Right cardiac atrium (tissue), 5 donors: ENCODE results near the gene KRTAP10-6. TPM values are rescaled to one million over a fixed set of nuclear protein-coding genes. Genes with fewer than 3 reads are reported as not detected.
"Not testable (repeated sequence)": the region's sequence is repeated elsewhere in the genome, so short reads cannot be mapped to it uniquely, and the experiment has no call there.

Source experiments
- ATAC-seq, 2 donors: fragments of 200-7000 bp; cut with Tn5 transposase; one replicate each; pipeline versions ENCODE4 v1.8.0 to v1.9.1; 2020; ENCODE audit warnings: moderate library complexity in 2 of 2, mild to moderate bottlenecking in 1 of 2
- DNase-seq, 3 donors: peaks; one replicate each; pipeline ENCODE4 v3.0.0-alpha.2; 2020
- H3K27ac ChIP-seq: one replicate; pipeline ENCODE4 v1.5.1; 2013; ENCODE audit warnings: mild to moderate bottlenecking, low read length, control low read depth, moderate library complexity
- H3K27me3 ChIP-seq: one replicate; pipeline ENCODE4 v1.6.1; 2013; ENCODE audit not compliant: control insufficient read depth, insufficient read depth
- H3K4me1 ChIP-seq: one replicate; pipeline ENCODE4 v1.6.1; 2013; ENCODE audit warnings: low read length; ENCODE audit not compliant: control insufficient read depth, insufficient read depth
- H3K4me3 ChIP-seq: one replicate; pipeline ENCODE4 v1.5.1; 2013; ENCODE audit warnings: low read length, control low read depth
- H3K9me3 ChIP-seq: one replicate; pipeline ENCODE4 v1.6.1; 2013; ENCODE audit warnings: low read length; ENCODE audit not compliant: control insufficient read depth
- WGBS: extraction: QIAGEN DNeasy Blood & Tissue Kit; methylation state at CpG from one replicate; pipeline ENCODE4 v1.1.7; 2013; 5-methylcytosine and 5-hydroxymethylcytosine counted together
- intact Hi-C, 4 donors: fragments of 100-400 bp; cut with DNase I; formaldehyde crosslinking; loops; one replicate each; pipeline versions ENCODE4 v1.11.0 to v1.14.0; 2022 to 2023
- long read RNA-seq, 4 donors: library from polyadenylated mRNA; unstranded; transcript quantifications; one replicate each; pipeline ENCODE4 v2.0.0, GENCODE V29; 2020 to 2021
- polyA plus RNA-seq: library from polyadenylated mRNA; stranded (reverse); fragments of 200-250 nt; gene quantifications from one replicate; pipeline ENCODE4 v1.2.3, GENCODE V29; 2013
- total RNA-seq, 4 donors: library from RNA; stranded (reverse); fragmentation: NEBNext Ultra II Directional; extraction: Animal tissue kit (Norgen Biotek cat#: 25700); gene quantifications; one replicate each; pipeline ENCODE4 v1.2.1, GENCODE V29; 2021
- donor health status: healthy with polysubstance abuse.
- donor health status: DM: no; HTN: yes; CAD: no.
- donor health status: DM: no; HTN: no; CAD: no.
- donor health status: DM: no; HTN: yes; CAD: no; lungs with severe emphysema.
- donor health status: DM: yes; HTN: yes; CAD: no.

The KRTAP10-6 gene
- total RNA-seq (not detected), polyA plus RNA-seq (not detected)
- long read RNA-seq, donor 1 = 0 reads
- long read RNA-seq, donor 2 = 0 reads
- long read RNA-seq, donor 3 = 0 reads
- long read RNA-seq, donor 4 = 0 reads

- H3K4me1 ChIP-seq = no peaks in the 10 kb centered on the region
- 71% methylated on average over 33 of the region's 33 CpGs for WGBS
Measured at GRCh38 chr21:44592446-44593311, at the start of gene KRTAP10-6. Gene KRTAP10-6, minus strand, starts transcription at chr21:44592505. Its CDS starts 21 bp downstream, at chr21:44592484.

GRCh38 chr21:44640761-44641160 lies 48.5 kb upstream of the KRTAP10-6 start:
- DNase-seq (no peak), ATAC-seq (no peak)
- intact Hi-C loops = no loop called here
- H3K4me3 ChIP-seq = no peak overlapping the region
- peaks cover 4% of the 10 kb centered on the region for H3K9me3 ChIP-seq
- no peak overlapping the region for H3K27ac ChIP-seq
- WGBS = 84% methylated on average over 5 of the region's 5 CpGs
- H3K4me1 ChIP-seq = no peaks in the 10 kb centered on the region
- no peaks in the 10 kb centered on the region for H3K27me3 ChIP-seq

More at GRCh38 chr21:44592446-44593311, at the start of gene KRTAP10-6:
- ATAC-seq (peak; percentile 17 to 26), DNase-seq (peak in 1 of 3 donors; percentile 45)
- no peaks in the 10 kb centered on the region for H3K9me3 ChIP-seq
- intact Hi-C loops = no loop called here
- no peaks in the 10 kb centered on the region for H3K27me3 ChIP-seq
- H3K4me3 ChIP-seq = no peak within 1 kb of the TSS
- no peak within 1 kb of the TSS for H3K27ac ChIP-seq

- no peak overlapping the region for H3K4me3 ChIP-seq
- DNase-seq (no peak), ATAC-seq (no peak)
- intact Hi-C loops = no loop called here
- peaks cover 4% of the 10 kb centered on the region for H3K9me3 ChIP-seq
- no peaks in the 10 kb centered on the region for H3K27me3 ChIP-seq
- WGBS = 82% methylated on average over 12 of the region's 12 CpGs
- no peaks in the 10 kb centered on the region for H3K4me1 ChIP-seq
- no peak overlapping the region for H3K27ac ChIP-seq
Measured at GRCh38 chr21:44639331-44639655, 47.0 kb upstream of the KRTAP10-6 start.

- H3K9me3 ChIP-seq, H3K4me3 ChIP-seq, H3K27ac ChIP-seq, DNase-seq, intact Hi-C loops, H3K4me1 ChIP-seq, H3K27me3 ChIP-seq: not testable (repeated sequence)
- 77% methylated on average over 21 of the region's 21 CpGs for WGBS
- ATAC-seq = peak in 1 of 2 donors; percentile 22
Measured at GRCh38 chr21:44638506-44639330, 46.4 kb upstream of the KRTAP10-6 start.

- WGBS = 49% methylated on average over 12 of the region's 12 CpGs
- ATAC-seq, H3K9me3 ChIP-seq, intact Hi-C loops, DNase-seq, H3K4me3 ChIP-seq, H3K27ac ChIP-seq, H3K4me1 ChIP-seq, H3K27me3 ChIP-seq: not testable (repeated sequence)
Measured at GRCh38 chr21:44637851-44638348, 45.6 kb upstream of the KRTAP10-6 start.

GRCh38 chr21:44637018-44637850 lies 44.9 kb upstream of the KRTAP10-6 start, which contains the start of gene KRTAP10-10:
Gene KRTAP10-10, plus strand, starts transcription at chr21:44637356. Its CDS starts 62 bp downstream, at chr21:44637418.
- H3K27ac ChIP-seq = no peak within 1 kb of the TSS
- no peak within 1 kb of the TSS for H3K4me3 ChIP-seq
- DNase-seq (no peak), ATAC-seq (peak in 1 of 2 donors; percentile 49)
- H3K4me1 ChIP-seq = no peaks in the 10 kb centered on the region
- peaks cover 4% of the 10 kb centered on the region for H3K9me3 ChIP-seq
- WGBS = 47% methylated on average over 21 of the region's 21 CpGs
- H3K27me3 ChIP-seq = no peaks in the 10 kb centered on the region
- intact Hi-C loops = no loop called here

GRCh38 chr21:44636209-44637017 lies 44.1 kb upstream of the KRTAP10-6 start:
- WGBS = 81% methylated on average over 15 of the region's 15 CpGs
- Histone ChIP-seq H3K4me3 (no peak overlapping the region), H3K4me1 (no peaks in the 10 kb centered on the region), H3K9me3 (peaks cover 4% of the 10 kb centered on the region), H3K27me3 (no peaks in the 10 kb centered on the region), H3K27ac (no peak overlapping the region)
- ATAC-seq (peak in 1 of 2 donors; percentile 36), DNase-seq (no peak)
- intact Hi-C loops = no loop called here

- Histone ChIP-seq H3K27me3 (no peaks in the 10 kb centered on the region), H3K27ac (no peak overlapping the region), H3K4me1 (no peaks in the 10 kb centered on the region), H3K9me3 (no peaks in the 10 kb centered on the region), H3K4me3 (no peak overlapping the region)
- 98% methylated on average over 1 of the region's 1 CpG for WGBS
- ATAC-seq = no peak
- intact Hi-C loops = no loop called here
- no peak for DNase-seq
Measured at GRCh38 chr21:44632067-44632466, 39.8 kb upstream of the KRTAP10-6 start.

- Histone ChIP-seq H3K4me3 (no peak overlapping the region), H3K4me1 (no peaks in the 10 kb centered on the region), H3K9me3 (no peaks in the 10 kb centered on the region), H3K27ac (no peak overlapping the region), H3K27me3 (no peaks in the 10 kb centered on the region)
- ATAC-seq = no peak
- WGBS = 48% methylated on average over 2 of the region's 2 CpGs
- intact Hi-C loops = no loop called here
- no peak for DNase-seq
Measured at GRCh38 chr21:44630440-44630839, 38.1 kb upstream of the KRTAP10-6 start.
